IMR-90 (cell line): ENCODE results near the gene AAK1.

ENCODE experiments used
- CTCF ChIP-seq: conservative IDR thresholded peaks from 2 replicates; pipeline ENCODE4 v1.5.1; 2012; ENCODE audit warnings: mild to moderate bottlenecking, low read depth, low read length, improper control_type of control experiment
- ELK1 ChIP-seq: fragments of 150-350 bp; IDR thresholded peaks from 2 replicates; pipeline ENCODE4 v1.6.1; 2016; ENCODE audit warnings: low read depth, mild to moderate bottlenecking, low read length, moderate library complexity, borderline replicate concordance
- POLR2A ChIP-seq: IDR thresholded peaks from 2 replicates; pipeline ENCODE4 v1.6.1; 2012; ENCODE audit warnings: mild to moderate bottlenecking, low read depth, low read length
- RAD21 ChIP-seq: IDR thresholded peaks from 2 replicates; pipeline ENCODE4 v1.6.1; 2012; ENCODE audit warnings: low read length, improper control_type of control experiment
- RCOR1 ChIP-seq: IDR thresholded peaks from 2 replicates; pipeline ENCODE4 v1.6.1; 2012; ENCODE audit warnings: mild to moderate bottlenecking, low read length, improper control_type of control experiment; ENCODE audit not compliant: insufficient replicate concordance

DNA sequence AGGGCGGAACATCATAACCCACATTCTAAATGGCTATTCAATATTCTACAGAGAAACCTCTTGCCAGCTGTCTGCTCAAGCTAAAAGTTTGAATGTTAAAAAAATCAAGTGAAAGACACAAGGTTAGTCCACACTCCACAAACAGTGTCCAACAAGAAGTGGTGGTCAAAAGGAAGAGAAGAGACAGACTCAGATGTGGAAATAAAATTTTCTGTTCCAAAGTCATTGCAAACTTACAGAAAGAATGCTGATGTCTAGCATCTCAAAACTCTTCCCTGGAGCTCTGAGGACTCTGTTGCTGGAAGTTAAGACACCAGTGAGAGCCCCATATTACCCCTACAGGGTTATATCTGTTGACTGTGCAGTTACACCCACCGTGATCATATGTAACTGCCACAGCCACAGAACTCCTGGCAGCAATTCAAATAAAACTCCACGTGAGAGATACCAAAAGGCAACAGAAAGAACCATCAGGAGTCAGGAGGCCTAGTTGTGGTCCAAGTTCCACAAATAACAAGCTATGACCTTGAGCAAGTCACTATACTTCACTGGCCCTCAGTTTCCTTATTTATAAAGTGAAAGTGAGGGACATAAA, 60.9 kb downstream of the AAK1 start:
- TF ChIP-seq POLR2A (no peak), CTCF (no peak), RAD21 (no peak), ELK1 (no peak), RCOR1 (no peak)
